GM23338 (cell line): ENCODE data around the gene HPD. TPM values are rescaled to one million over a fixed set of nuclear protein-coding genes. Genes with fewer than 3 reads are reported as not detected.

ENCODE experiments used
- polyA plus RNA-seq: library from polyadenylated mRNA; unstranded; fragments of >200 nt; fragmentation: Nextera tagmentation; extraction: Ambion mirVana; gene quantifications from 2 replicates; pipeline ENCODE4 v1.2.1, GENCODE V29; 2016
- small RNA-seq: library from RNA; depleted of rRNA; stranded (forward); fragments of <200 nt; gene quantifications from one replicate; pipeline ENCODE3, GENCODE V24; 2014; ENCODE audit warnings: low replicate concordance
- total RNA-seq: library from RNA; depleted of rRNA; stranded (reverse); fragments of >200 nt; shearing (Covaris generic); gene quantifications from 2 replicates; pipeline ENCODE4 v1.2.3, GENCODE V29; 2014; rRNA removed

The HPD gene
- total and polyA plus RNA-seq, 2 experiments from 2014 or later: not detected

Small RNAs within 50 kb of the gene (small RNA-seq; reads per million reads assigned to genes)
- not detected for gene AC069503.3
- gene RF00017: not detected
- gene RNU7-170P: not detected

Other genes with a start within 250 kb of the HPD start
- gene ORAI1, start 232.3 kb downstream of the HPD start, total RNA-seq: 31.0 and 32.0 TPM in 2 replicates
- 22.2 and 23.7 TPM in 2 replicates for gene ORAI1, start 232.3 kb downstream of the HPD start, polyA plus RNA-seq
- 0.14 and 0.47 TPM in 2 replicates for gene MORN3, start 189.2 kb downstream of the HPD start, total RNA-seq
- 0.36 and 1.5 TPM in 2 replicates for gene MORN3, start 189.2 kb downstream of the HPD start, polyA plus RNA-seq
- gene TMEM120B, start 146.1 kb downstream of the HPD start, total RNA-seq: 30.4 and 36.0 TPM in 2 replicates
- gene TMEM120B, start 146.1 kb downstream of the HPD start, polyA plus RNA-seq: 11.2 and 15.0 TPM in 2 replicates
- 31.9 and 53.4 TPM in 2 replicates for gene RHOF, start 65.2 kb downstream of the HPD start, total RNA-seq
- 8.7 and 10.5 TPM in 2 replicates for gene RHOF, start 65.2 kb downstream of the HPD start, polyA plus RNA-seq
- 8.7 and 8.9 TPM in 2 replicates for gene SETD1B, start 54.9 kb downstream of the HPD start, total RNA-seq
- gene SETD1B, start 54.9 kb downstream of the HPD start, polyA plus RNA-seq: 3.1 and 3.4 TPM in 2 replicates
- 36.3 and 48.2 TPM in 2 replicates for gene PSMD9, start 29.9 kb upstream of the HPD start, total RNA-seq
- gene PSMD9, start 29.9 kb upstream of the HPD start, polyA plus RNA-seq: 28.1 and 32.7 TPM in 2 replicates
- 1.6 and 2.5 TPM in 2 replicates for gene CFAP251, start 59.7 kb upstream of the HPD start, total RNA-seq
- 0.70 and 1.4 TPM in 2 replicates for gene CFAP251, start 59.7 kb upstream of the HPD start, polyA plus RNA-seq
- gene BCL7A, start 163.0 kb upstream of the HPD start, total RNA-seq: 9.9 and 12.7 TPM in 2 replicates
- 14.9 and 18.0 TPM in 2 replicates for gene BCL7A, start 163.0 kb upstream of the HPD start, polyA plus RNA-seq
- 20.5 and 23.0 TPM in 2 replicates for gene MLXIP, start 219.9 kb upstream of the HPD start, total RNA-seq
- gene MLXIP, start 219.9 kb upstream of the HPD start, polyA plus RNA-seq: 16.2 and 21.0 TPM in 2 replicates